Right cardiac atrium (tissue), 5 donors: Measurements from ENCODE around the gene TBC1D2B. TPM values are rescaled to one million over a fixed set of nuclear protein-coding genes. Genes with fewer than 3 reads are reported as not detected.

ENCODE experiments used
- ATAC-seq, 2 donors: fragments of 200-7000 bp; cut with Tn5 transposase; one replicate each; pipeline versions ENCODE4 v1.8.0 to v1.9.1; 2020; ENCODE audit warnings: moderate library complexity in 2 of 2, mild to moderate bottlenecking in 1 of 2
- DNase-seq, 3 donors: peaks; one replicate each; pipeline ENCODE4 v3.0.0-alpha.2; 2020
- H3K27ac ChIP-seq: one replicate; pipeline ENCODE4 v1.5.1; 2013; ENCODE audit warnings: mild to moderate bottlenecking, low read length, control low read depth, moderate library complexity
- H3K27me3 ChIP-seq: one replicate; pipeline ENCODE4 v1.6.1; 2013; ENCODE audit not compliant: control insufficient read depth, insufficient read depth
- H3K4me1 ChIP-seq: one replicate; pipeline ENCODE4 v1.6.1; 2013; ENCODE audit warnings: low read length; ENCODE audit not compliant: control insufficient read depth, insufficient read depth
- H3K4me3 ChIP-seq: one replicate; pipeline ENCODE4 v1.5.1; 2013; ENCODE audit warnings: low read length, control low read depth
- H3K9me3 ChIP-seq: one replicate; pipeline ENCODE4 v1.6.1; 2013; ENCODE audit warnings: low read length; ENCODE audit not compliant: control insufficient read depth
- WGBS: extraction: QIAGEN DNeasy Blood & Tissue Kit; methylation state at CpG from one replicate; pipeline ENCODE4 v1.1.7; 2013; 5-methylcytosine and 5-hydroxymethylcytosine counted together
- intact Hi-C, 4 donors: fragments of 100-400 bp; cut with DNase I; formaldehyde crosslinking; loops; one replicate each; pipeline versions ENCODE4 v1.11.0 to v1.14.0; 2022 to 2023
- polyA plus RNA-seq: library from polyadenylated mRNA; stranded (reverse); fragments of 200-250 nt; gene quantifications from one replicate; pipeline ENCODE4 v1.2.3, GENCODE V29; 2013
- total RNA-seq, 4 donors: library from RNA; stranded (reverse); fragmentation: NEBNext Ultra II Directional; extraction: Animal tissue kit (Norgen Biotek cat#: 25700); gene quantifications; one replicate each; pipeline ENCODE4 v1.2.1, GENCODE V29; 2021
- donor health status: healthy with polysubstance abuse.
- donor health status: DM: no; HTN: yes; CAD: no.
- donor health status: DM: no; HTN: no; CAD: no.
- donor health status: DM: no; HTN: yes; CAD: no; lungs with severe emphysema.
- donor health status: DM: yes; HTN: yes; CAD: no.

The TBC1D2B gene
- total and polyA plus RNA-seq, 5 donors = 8.2 to 19.8 (median 15.0) TPM

- 34% methylated on average over 9 of the region's 9 CpGs for WGBS
- intact Hi-C loops = no loop called here
- Histone ChIP-seq H3K27ac (peak overlapping the region; percentile 65), H3K4me1 (peaks cover 25% of the 10 kb centered on the region), H3K4me3 (no peak overlapping the region), H3K9me3 (no peaks in the 10 kb centered on the region), H3K27me3 (no peaks in the 10 kb centered on the region)
- ATAC-seq (peak in 1 of 2 donors; percentile 22), DNase-seq (no peak)
Observed at GRCh38 chr15:78072080-78072892, 5.2 kb downstream of the TBC1D2B start.

GRCh38 chr15:78071383-78071782, 6.1 kb downstream of the TBC1D2B start:
- intact Hi-C loops = no loop called here
- ATAC-seq (no peak), DNase-seq (no peak)
- no peak overlapping the region for H3K27ac ChIP-seq
- H3K4me1 ChIP-seq = peaks cover 29% of the 10 kb centered on the region
- 56% methylated on average over 2 of the region's 2 CpGs for WGBS
- no peaks in the 10 kb centered on the region for H3K27me3 ChIP-seq
- no peaks in the 10 kb centered on the region for H3K9me3 ChIP-seq
- no peak overlapping the region for H3K4me3 ChIP-seq

GRCh38 chr15:78070049-78070700, 7.3 kb downstream of the TBC1D2B start:
- Histone ChIP-seq H3K4me1 (peaks cover 34% of the 10 kb centered on the region), H3K27ac (peak overlapping the region; percentile 42), H3K27me3 (no peaks in the 10 kb centered on the region), H3K4me3 (no peak overlapping the region), H3K9me3 (no peaks in the 10 kb centered on the region)
- DNase-seq = peak in 1 of 3 donors; percentile 61
- 71% methylated on average over 4 of the region's 4 CpGs for WGBS
- intact Hi-C loops = no loop called here
- ATAC-seq = no peak

- H3K27ac ChIP-seq = peak overlapping the region; percentile 53
- ATAC-seq (no peak), DNase-seq (no peak)
- H3K4me3 ChIP-seq = no peak overlapping the region
- no peaks in the 10 kb centered on the region for H3K27me3 ChIP-seq
- 74% methylated on average over 5 of the region's 5 CpGs for WGBS
- intact Hi-C loops = no loop called here
- peaks cover 34% of the 10 kb centered on the region for H3K4me1 ChIP-seq
- H3K9me3 ChIP-seq = no peaks in the 10 kb centered on the region
Observed at GRCh38 chr15:78069462-78070029, 8.0 kb downstream of the TBC1D2B start.

GRCh38 chr15:78069052-78069414, 8.5 kb downstream of the TBC1D2B start:
- H3K27ac ChIP-seq = peak overlapping the region; percentile 58
- 62% methylated on average over 7 of the region's 7 CpGs for WGBS
- no peaks in the 10 kb centered on the region for H3K27me3 ChIP-seq
- H3K9me3 ChIP-seq = no peaks in the 10 kb centered on the region
- intact Hi-C loops = no loop called here
- no peak overlapping the region for H3K4me3 ChIP-seq
- ATAC-seq (no peak), DNase-seq (no peak)
- H3K4me1 ChIP-seq = peaks cover 34% of the 10 kb centered on the region

GRCh38 chr15:78067328-78068228, 9.9 kb downstream of the TBC1D2B start:
- Histone ChIP-seq H3K9me3 (no peaks in the 10 kb centered on the region), H3K4me1 (peaks cover 37% of the 10 kb centered on the region), H3K4me3 (no peak overlapping the region), H3K27me3 (no peaks in the 10 kb centered on the region), H3K27ac (peak overlapping the region; percentile 43)
- intact Hi-C loops = no loop called here
- ATAC-seq (no peak), DNase-seq (no peak)
- WGBS = 26% methylated on average over 1 of the region's 1 CpG

- peak in 1 of 2 donors; percentile 11 for ATAC-seq
- Histone ChIP-seq H3K4me3 (no peak overlapping the region), H3K9me3 (no peaks in the 10 kb centered on the region), H3K4me1 (peaks cover 34% of the 10 kb centered on the region), H3K27me3 (no peaks in the 10 kb centered on the region), H3K27ac (peak overlapping the region; percentile 98)
- intact Hi-C loops = no loop called here
- no peak for DNase-seq
- WGBS = 69% methylated on average over 7 of the region's 7 CpGs
Observed at GRCh38 chr15:78065973-78066946, 11.3 kb downstream of the TBC1D2B start.

GRCh38 chr15:78065284-78065872, 12.1 kb downstream of the TBC1D2B start:
- H3K27me3 ChIP-seq = no peaks in the 10 kb centered on the region
- peaks cover 34% of the 10 kb centered on the region for H3K4me1 ChIP-seq
- H3K27ac ChIP-seq = peak overlapping the region; percentile 98
- H3K9me3 ChIP-seq = no peaks in the 10 kb centered on the region
- ATAC-seq (peak; percentile 89), DNase-seq (peak; percentile 63 to 87 (median 72))
- H3K4me3 ChIP-seq = no peak overlapping the region
- WGBS = 36% methylated on average over 5 of the region's 5 CpGs
- intact Hi-C loops = no loop called here

GRCh38 chr15:78064544-78064943, 13.0 kb downstream of the TBC1D2B start:
- intact Hi-C loops = no loop called here
- DNase-seq (no peak), ATAC-seq (peak; percentile 39)
- WGBS = 44% methylated on average over 2 of the region's 2 CpGs
- Histone ChIP-seq H3K4me3 (no peak overlapping the region), H3K4me1 (peaks cover 31% of the 10 kb centered on the region), H3K27ac (no peak overlapping the region), H3K9me3 (no peaks in the 10 kb centered on the region), H3K27me3 (no peaks in the 10 kb centered on the region)
